ENCODE measurements around the gene CELF4. TPM values are rescaled to one million over a fixed set of nuclear protein-coding genes. Genes with fewer than 3 reads are reported as not detected.

CELF4 gene
- total RNA-seq, 1 experiment from 2014 or later = not detected

GRCh38 chr18:37391698-37392548, 173.7 kb downstream of the CELF4 start:
- no peak for ATAC-seq
- intact Hi-C loops (cut with micrococcal nuclease; ENCODE audit: unreplicated experiment) = no loop called here
- no peaks in the 10 kb centered on the region for H3K9me3 ChIP-seq (ENCODE audit: control insufficient read depth, insufficient read depth, low read depth, low read length)
- H3K27me3 ChIP-seq (ENCODE audit: control insufficient read depth, insufficient read depth, low read length) = no peaks in the 10 kb centered on the region
- in situ Hi-C loops (cut with HindIII; ENCODE audit: low pct_unique_long_range_greater_than_20kb, low sequenced_read_pairs) = no loop called here
- H3K4me3 ChIP-seq (ENCODE audit: low read depth in 2 of 2, low read length in 2 of 2) = no peak overlapping the region
- DNase-seq (ENCODE audit: low read depth, low spot score) = no peak
- ChIA-PET POLR2A (no interaction called here), CTCF (interaction anchor here (0.6 kb wide), 1 partner anchor 142 kb away, joined by 3 read pairs; no protein-coding TSS in a partner anchor)
- no peaks in the 10 kb centered on the region for H3K36me3 ChIP-seq (ENCODE audit: control insufficient read depth, insufficient read depth, low read length)
- no peak for TF ChIP-seq SIN3A (IDR thresholded peaks at IDR 0.05; ENCODE audit: borderline replicate concordance, insufficient read depth, low read depth, low read length)
- no peak for TF ChIP-seq CTCF (IDR thresholded peaks at IDR 0.05)
- no peak for TF ChIP-seq TCF7L2 (IDR thresholded peaks at IDR 0.05; ENCODE audit: low read depth, low read length)
- TF ChIP-seq POLR2AphosphoS5 (IDR thresholded peaks at IDR 0.05; ENCODE audit: low read depth, low read length) = no peak
- TF ChIP-seq, protein P1, sequence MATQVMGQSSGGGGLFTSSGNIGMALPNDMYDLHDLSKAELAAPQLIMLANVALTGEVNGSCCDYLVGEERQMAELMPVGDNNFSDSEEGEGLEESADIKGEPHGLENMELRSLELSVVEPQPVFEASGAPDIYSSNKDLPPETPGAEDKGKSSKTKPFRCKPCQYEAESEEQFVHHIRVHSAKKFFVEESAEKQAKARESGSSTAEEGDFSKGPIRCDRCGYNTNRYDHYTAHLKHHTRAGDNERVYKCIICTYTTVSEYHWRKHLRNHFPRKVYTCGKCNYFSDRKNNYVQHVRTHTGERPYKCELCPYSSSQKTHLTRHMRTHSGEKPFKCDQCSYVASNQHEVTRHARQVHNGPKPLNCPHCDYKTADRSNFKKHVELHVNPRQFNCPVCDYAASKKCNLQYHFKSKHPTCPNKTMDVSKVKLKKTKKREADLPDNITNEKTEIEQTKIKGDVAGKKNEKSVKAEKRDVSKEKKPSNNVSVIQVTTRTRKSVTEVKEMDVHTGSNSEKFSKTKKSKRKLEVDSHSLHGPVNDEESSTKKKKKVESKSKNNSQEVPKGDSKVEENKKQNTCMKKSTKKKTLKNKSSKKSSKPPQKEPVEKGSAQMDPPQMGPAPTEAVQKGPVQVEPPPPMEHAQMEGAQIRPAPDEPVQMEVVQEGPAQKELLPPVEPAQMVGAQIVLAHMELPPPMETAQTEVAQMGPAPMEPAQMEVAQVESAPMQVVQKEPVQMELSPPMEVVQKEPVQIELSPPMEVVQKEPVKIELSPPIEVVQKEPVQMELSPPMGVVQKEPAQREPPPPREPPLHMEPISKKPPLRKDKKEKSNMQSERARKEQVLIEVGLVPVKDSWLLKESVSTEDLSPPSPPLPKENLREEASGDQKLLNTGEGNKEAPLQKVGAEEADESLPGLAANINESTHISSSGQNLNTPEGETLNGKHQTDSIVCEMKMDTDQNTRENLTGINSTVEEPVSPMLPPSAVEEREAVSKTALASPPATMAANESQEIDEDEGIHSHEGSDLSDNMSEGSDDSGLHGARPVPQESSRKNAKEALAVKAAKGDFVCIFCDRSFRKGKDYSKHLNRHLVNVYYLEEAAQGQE (IDR thresholded peaks at IDR 0.05; ENCODE audit: insufficient read depth in 1 of 2, low read depth in 2 of 2, low read length in 1 of 2) = no peak
- no peak overlapping the region for H3K27ac ChIP-seq (ENCODE audit: low read length)
- BruUV-seq (replicated peaks) = no TSS peak
- no peaks in the 10 kb centered on the region for H3K4me1 ChIP-seq (ENCODE audit: control insufficient read depth, insufficient read depth, low read length)

DNA sequence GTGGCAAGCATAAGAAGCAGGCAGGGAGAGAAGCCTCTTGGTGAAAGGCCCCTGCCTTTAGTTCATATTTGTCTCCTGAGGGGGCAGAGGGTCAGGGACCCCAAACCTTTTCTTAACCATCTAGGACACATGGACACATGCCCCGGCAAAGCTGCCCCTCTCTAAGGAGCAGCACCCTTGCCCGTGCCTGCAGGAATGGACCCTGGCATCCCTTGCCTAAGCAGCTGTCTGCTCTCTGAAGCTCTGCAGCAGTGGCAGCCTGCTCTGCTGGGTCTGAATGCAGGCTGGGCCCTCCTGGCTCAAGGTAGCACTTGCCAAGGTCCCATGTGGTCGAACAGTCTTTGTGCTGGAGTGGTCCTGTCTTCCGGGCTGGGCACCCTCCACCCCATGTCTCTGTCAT, 174.4 kb downstream of the CELF4 start:
- intact Hi-C loops (cut with micrococcal nuclease; ENCODE audit: unreplicated experiment) (no loop called here), in situ Hi-C loops (cut with HindIII; ENCODE audit: low pct_unique_long_range_greater_than_20kb, low sequenced_read_pairs) (no loop called here)
- H3K36me3 ChIP-seq (ENCODE audit: control insufficient read depth, insufficient read depth, low read length) = no peaks in the 10 kb centered on the region
- no peaks in the 10 kb centered on the region for H3K9me3 ChIP-seq (ENCODE audit: control insufficient read depth, insufficient read depth, low read depth, low read length)
- DNase-seq (ENCODE audit: low read depth, low spot score) = no peak
- H3K27ac ChIP-seq (ENCODE audit: low read length) = no peak overlapping the region
- ATAC-seq = no peak
- H3K4me3 ChIP-seq (ENCODE audit: low read depth in 2 of 2, low read length in 2 of 2) = no peak overlapping the region
- no peaks in the 10 kb centered on the region for H3K27me3 ChIP-seq (ENCODE audit: control insufficient read depth, insufficient read depth, low read length)
- no peaks in the 10 kb centered on the region for H3K4me1 ChIP-seq (ENCODE audit: control insufficient read depth, insufficient read depth, low read length)
- ChIA-PET CTCF (interaction anchor here (0.6 kb wide), 1 partner anchor 580 kb away, joined by 3 read pairs; no protein-coding TSS in a partner anchor), POLR2A (no interaction called here)
- no peak for TF ChIP-seq POLR2AphosphoS5 (IDR thresholded peaks at IDR 0.05; ENCODE audit: low read depth, low read length)
- no peak for TF ChIP-seq TCF7L2 (IDR thresholded peaks at IDR 0.05; ENCODE audit: low read depth, low read length)
- TF ChIP-seq, protein P1 (IDR thresholded peaks at IDR 0.05; ENCODE audit: insufficient read depth in 1 of 2, low read depth in 2 of 2, low read length in 1 of 2) = no peak
- no peak for TF ChIP-seq SIN3A (IDR thresholded peaks at IDR 0.05; ENCODE audit: borderline replicate concordance, insufficient read depth, low read depth, low read length)
- no peak for TF ChIP-seq CTCF (IDR thresholded peaks at IDR 0.05)
- no TSS peak for BruUV-seq (replicated peaks)
